Head of caudate nucleus (tissue), 42 donors: Measurements from ENCODE around the gene MAGEA2B.
A peak's percentile ranks its signal among the peaks of the same experiment; 100 is the strongest.
"Not testable (repeated sequence)": the region's sequence is repeated elsewhere in the genome, so short reads cannot be mapped to it uniquely, and the experiment has no call there.

Source experiments
- DNase-seq, 42 donors: peaks; one replicate each; pipeline versions ENCODE4 v3.0.0 to v3.0.0-alpha.2; 2020 to 2021; ENCODE audit warnings: mixed read lengths in 7 of 42
- intact Hi-C: fragments of 100-400 bp; cut with DNase I; formaldehyde crosslinking; loops from one replicate; pipeline ENCODE4 v1.15.0; 2022

Gene MAGEA2B

GRCh38 chrX:152753686-152754650 is 39.5 kb downstream of the MAGEA2B start, which contains the start of gene MAGEA2:
MAGEA2 (minus strand) TSS chrX:152753842; CDS start chrX:152751363, 2,479 bp downstream.
- intact Hi-C loops, DNase-seq: not testable (repeated sequence)

GRCh38 chrX:152754871-152755270 is 40.4 kb downstream of the MAGEA2B start:
- intact Hi-C loops, DNase-seq: not testable (repeated sequence)

- intact Hi-C loops, DNase-seq: not testable (repeated sequence)
Observed at GRCh38 chrX:152758918-152759317, 44.5 kb downstream of the MAGEA2B start, which contains the start of gene CSAG3. CSAG3 (plus strand) TSS chrX:152759218.

- DNase-seq, intact Hi-C loops: not testable (repeated sequence)
Observed at GRCh38 chrX:152759544-152759943, 45.1 kb downstream of the MAGEA2B start.

GRCh38 chrX:152761582-152761981 is 47.2 kb downstream of the MAGEA2B start:
- intact Hi-C loops, DNase-seq: not testable (repeated sequence)

GRCh38 chrX:152766562-152766961 is 52.1 kb downstream of the MAGEA2B start:
- intact Hi-C loops = not testable (repeated sequence)
- DNase-seq = peak in 1 of 42 donors; percentile 2
